GM18502 (cell line): ENCODE measurements around the gene MAMLD1.

ENCODE experiments used
- ATAC-seq: cut with Tn5 transposase; IDR thresholded peaks from one replicate; pipeline ENCODE4 v1.9.1; 2021; ENCODE audit warnings: mild to moderate bottlenecking; ENCODE audit not compliant: unreplicated experiment, poor library complexity

Gene MAMLD1

GRCh38 chrX:150514462-150514861 lies 151.3 kb downstream of the MAMLD1 start:
- no peak for ATAC-seq

- no peak for ATAC-seq
Measured at GRCh38 chrX:150515801-150516200, 152.7 kb downstream of the MAMLD1 start.

- ATAC-seq = no peak
Measured at GRCh38 chrX:150517303-150517910, 154.3 kb downstream of the MAMLD1 start.

- ATAC-seq = no peak
Measured at GRCh38 chrX:150522494-150522893, 159.4 kb downstream of the MAMLD1 start.

- ATAC-seq = no peak
Measured at GRCh38 chrX:150525061-150525919, 162.2 kb downstream of the MAMLD1 start.

- ATAC-seq = no peak
Measured at GRCh38 chrX:150526692-150527091, 163.6 kb downstream of the MAMLD1 start.

- no peak for ATAC-seq
Measured at GRCh38 chrX:150527108-150527507, 164.0 kb downstream of the MAMLD1 start.

- no peak for ATAC-seq
Measured at GRCh38 chrX:150529587-150529986, 166.5 kb downstream of the MAMLD1 start.

- ATAC-seq = no peak
Measured at GRCh38 chrX:150530821-150531220, 167.7 kb downstream of the MAMLD1 start.

GRCh38 chrX:150531467-150531866 lies 168.3 kb downstream of the MAMLD1 start:
- ATAC-seq = no peak

GRCh38 chrX:150533863-150534262 lies 170.7 kb downstream of the MAMLD1 start:
- no peak for ATAC-seq

- no peak for ATAC-seq
Measured at GRCh38 chrX:150536455-150537116, 173.5 kb downstream of the MAMLD1 start.

GRCh38 chrX:150537851-150538250 lies 174.7 kb downstream of the MAMLD1 start:
- no peak for ATAC-seq

- no peak for ATAC-seq
Measured at GRCh38 chrX:150540965-150541364, 177.8 kb downstream of the MAMLD1 start.

GRCh38 chrX:150542846-150543229 lies 179.7 kb downstream of the MAMLD1 start:
- peak; percentile 15 for ATAC-seq

- ATAC-seq = peak; percentile 50
Measured at GRCh38 chrX:150543230-150544155, 180.4 kb downstream of the MAMLD1 start.

GRCh38 chrX:150544222-150544787 lies 181.2 kb downstream of the MAMLD1 start:
- ATAC-seq = no peak

- no peak for ATAC-seq
Measured at GRCh38 chrX:150544835-150545770, 182.0 kb downstream of the MAMLD1 start.

- no peak for ATAC-seq
Measured at GRCh38 chrX:150546711-150547153, 183.6 kb downstream of the MAMLD1 start.
